ENCODE results near the gene PDE4D.

Gene PDE4D

GRCh38 chr5:59741599-59741998 is 151.9 kb downstream of the PDE4D start:
- no peak for DNase-seq (ENCODE audit: low read depth in 2 of 2)

- DNase-seq (ENCODE audit: low read depth in 2 of 2) = no peak
These were observed 155.5 kb downstream of the PDE4D start for GRCh38 chr5:59738024-59738423.

DNA sequence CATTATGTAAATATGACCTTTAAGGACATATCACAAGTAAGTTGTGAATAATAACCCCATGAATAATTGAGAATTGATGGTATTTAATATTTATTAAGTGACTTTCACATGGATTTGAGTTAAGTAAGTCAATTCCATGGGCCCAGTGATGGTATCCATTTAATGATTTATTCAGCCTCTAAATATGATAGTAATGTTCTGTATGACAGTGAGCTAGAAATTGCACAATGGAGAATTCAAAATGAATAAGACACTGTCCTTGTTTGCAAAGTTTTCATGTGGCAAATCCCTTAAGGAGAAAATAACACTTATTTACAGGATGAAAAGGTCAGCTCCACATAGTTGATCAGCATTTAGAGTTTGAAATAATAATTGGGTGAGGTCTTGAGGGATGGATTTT is 160.7 kb downstream of the PDE4D start:
- DNase-seq (ENCODE audit: low read depth in 2 of 2) = no peak

GRCh38 chr5:59732301-59732700 is 161.2 kb downstream of the PDE4D start:
- DNase-seq (ENCODE audit: low read depth in 2 of 2) = no peak

DNA sequence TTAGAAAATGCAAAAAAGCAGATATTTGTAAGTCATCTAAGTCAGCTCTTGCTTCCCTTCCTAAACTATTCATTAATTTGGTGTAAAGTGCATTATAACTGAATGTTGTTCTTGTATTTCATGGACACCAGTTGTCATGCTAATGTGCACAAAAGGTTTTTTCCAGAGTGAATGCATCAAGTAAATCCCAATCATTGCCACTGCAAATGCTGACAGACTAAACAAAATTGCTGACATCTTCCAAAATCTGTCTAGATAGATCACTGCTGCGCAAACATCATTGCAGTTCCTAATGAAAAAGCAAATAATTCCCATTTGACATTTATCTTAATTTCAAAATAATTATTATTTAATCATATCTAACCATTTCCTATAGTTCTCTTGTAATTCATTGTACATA is 161.7 kb downstream of the PDE4D start:
- no peak for DNase-seq (ENCODE audit: low read depth in 2 of 2)

DNA sequence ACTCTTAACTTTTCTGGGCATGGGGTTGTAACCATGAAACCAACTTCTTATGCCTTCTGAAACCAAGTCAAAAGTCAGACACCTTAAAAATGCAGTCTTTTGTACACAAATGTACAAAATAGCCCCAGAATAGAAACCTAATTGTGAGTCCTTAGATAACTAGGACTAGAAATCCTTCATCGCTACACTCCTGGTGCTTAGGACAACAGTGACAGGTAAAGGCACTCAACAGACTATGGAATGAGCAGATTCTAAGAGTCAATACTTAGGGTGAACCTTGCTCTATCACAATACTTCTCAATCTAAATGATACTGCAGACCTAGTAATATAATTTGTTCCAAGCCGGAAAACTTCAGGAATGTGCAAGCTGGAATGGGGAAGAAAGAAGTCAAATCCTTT is 163.7 kb downstream of the PDE4D start:
- no peak for DNase-seq (ENCODE audit: low read depth in 2 of 2)

DNA sequence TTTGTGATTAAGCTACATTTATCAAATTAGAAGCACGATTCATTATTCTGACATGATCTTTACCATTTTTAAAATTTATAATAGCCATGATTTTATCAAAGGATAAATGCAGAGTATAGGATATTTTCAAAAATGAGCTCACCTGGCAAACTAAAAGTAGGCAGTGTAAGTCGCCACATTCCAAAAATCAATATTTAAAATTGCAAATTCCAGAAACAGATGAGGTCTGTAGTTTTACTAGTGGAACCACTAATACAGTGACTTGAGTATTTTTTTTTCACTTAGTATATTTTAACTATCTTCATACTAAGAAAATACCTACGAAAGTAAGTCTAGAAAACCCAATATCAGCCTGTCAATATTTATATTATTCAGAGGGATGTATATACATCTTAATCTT is 164.2 kb downstream of the PDE4D start:
- no peak for DNase-seq (ENCODE audit: low read depth in 2 of 2)

GRCh38 chr5:59728356-59728755 is 165.2 kb downstream of the PDE4D start:
- no peak for DNase-seq (ENCODE audit: low read depth in 2 of 2)

GRCh38 chr5:59727186-59727585 is 166.3 kb downstream of the PDE4D start:
- DNase-seq (ENCODE audit: low read depth in 2 of 2) = no peak

DNA sequence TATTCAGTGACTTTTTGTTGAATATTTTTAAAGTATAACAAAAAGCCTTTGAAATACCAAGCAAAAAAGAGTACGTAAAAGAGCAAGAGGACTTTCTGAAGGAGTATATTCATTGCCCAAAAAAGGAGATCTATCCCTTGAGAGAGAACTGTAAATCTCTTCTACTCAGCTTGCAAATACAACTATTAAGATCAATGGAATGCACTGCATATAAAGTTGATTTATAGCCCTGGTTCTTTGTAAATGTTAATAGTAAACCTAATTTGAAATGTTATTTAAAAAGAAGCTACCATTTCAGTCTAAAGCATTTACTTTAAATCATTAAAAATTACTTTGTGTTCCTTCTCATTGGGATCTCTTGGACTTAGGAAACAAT is 168.1 kb downstream of the PDE4D start:
- DNase-seq (ENCODE audit: low read depth in 2 of 2) = no peak

GRCh38 chr5:59724482-59725391 is 168.8 kb downstream of the PDE4D start:
- no peak for DNase-seq (ENCODE audit: low read depth in 2 of 2)

DNA sequence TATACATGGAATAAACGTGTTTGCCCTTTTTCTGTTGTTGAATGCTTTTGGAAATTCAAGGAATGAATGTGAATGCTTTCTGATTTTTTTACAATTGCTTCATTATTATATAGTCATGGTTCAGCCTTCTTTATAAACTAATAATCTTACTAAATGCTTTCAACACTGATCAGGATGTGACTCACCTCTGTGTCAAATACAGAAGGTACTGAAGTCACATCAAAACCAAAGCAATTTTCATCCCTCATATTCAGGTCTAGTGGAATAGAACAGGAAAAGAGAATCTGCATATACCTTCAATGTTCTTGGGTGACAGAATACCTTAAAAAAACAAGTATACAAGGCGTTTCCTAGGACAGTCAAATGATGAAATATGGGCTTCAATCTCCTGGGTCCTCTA is 170.7 kb downstream of the PDE4D start:
- no peak for DNase-seq (ENCODE audit: low read depth in 2 of 2)

- no peak for DNase-seq (ENCODE audit: low read depth in 2 of 2)
These were observed 171.8 kb downstream of the PDE4D start for GRCh38 chr5:59721741-59722140.

DNA sequence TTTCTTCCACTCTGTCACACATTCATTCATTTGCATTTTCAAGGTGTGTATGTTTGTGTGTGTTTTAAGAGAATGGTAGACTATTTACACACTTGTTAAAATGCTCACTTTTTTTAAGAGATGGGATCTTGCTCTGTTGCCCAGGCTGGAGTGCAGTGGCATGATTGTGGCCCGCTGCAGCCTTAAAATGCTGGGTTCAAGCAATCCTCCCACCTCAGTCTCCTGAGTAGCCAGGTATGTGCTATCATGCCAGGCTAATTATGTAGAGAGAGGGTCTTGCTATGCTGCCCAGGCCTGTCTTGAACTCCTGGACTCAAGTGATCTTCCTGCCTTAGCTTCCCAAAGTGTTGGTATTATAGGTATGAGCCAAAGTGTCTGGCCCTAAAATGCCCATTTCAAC is 173.5 kb downstream of the PDE4D start:
- no peak for DNase-seq (ENCODE audit: low read depth in 2 of 2)

DNA sequence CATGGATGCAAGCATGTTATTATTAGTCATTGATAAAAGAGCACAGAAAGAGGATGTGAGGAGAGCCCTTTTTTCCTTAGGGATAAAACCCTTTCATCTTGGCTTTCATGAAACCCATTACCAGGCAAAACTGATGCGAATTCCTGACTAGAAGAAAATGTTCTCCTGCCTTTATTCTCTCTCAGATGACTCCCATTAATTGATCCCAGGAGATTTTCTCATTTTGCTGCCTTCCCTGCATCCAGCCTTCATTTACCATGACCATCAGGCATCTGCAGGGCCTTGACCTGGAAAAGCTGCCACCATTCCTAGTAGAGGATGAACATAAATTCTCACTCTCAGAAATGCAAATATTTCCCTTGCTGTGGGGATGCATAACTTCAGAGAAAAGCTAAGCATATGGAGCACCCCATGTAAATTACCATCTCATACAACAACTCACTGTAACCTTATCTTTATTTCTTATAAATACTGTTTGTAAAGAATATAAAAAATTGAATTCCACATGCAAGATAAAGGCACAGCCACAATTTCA is 176.5 kb downstream of the PDE4D start:
- no peak for DNase-seq (ENCODE audit: low read depth in 2 of 2)

DNA sequence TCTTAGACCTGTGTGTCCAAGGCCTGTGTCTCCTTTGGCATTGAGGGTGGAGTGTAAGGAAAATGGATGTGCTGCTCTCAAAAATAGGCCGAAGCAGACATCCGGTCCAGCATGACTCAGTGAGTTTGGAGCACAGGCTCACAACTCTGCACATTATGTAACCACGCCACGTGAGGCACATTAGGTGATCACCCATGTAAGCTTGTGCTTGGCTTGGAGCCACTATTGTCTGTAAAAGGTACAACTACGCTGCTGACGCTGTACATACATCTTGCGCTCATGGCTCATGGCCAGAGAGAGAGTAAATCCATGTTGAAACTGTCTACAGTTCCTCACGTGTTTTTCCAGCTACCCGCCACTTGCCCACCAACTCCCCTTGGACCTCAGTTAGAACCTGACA is 177.5 kb downstream of the PDE4D start:
- no peak for DNase-seq (ENCODE audit: low read depth in 2 of 2)

DNA sequence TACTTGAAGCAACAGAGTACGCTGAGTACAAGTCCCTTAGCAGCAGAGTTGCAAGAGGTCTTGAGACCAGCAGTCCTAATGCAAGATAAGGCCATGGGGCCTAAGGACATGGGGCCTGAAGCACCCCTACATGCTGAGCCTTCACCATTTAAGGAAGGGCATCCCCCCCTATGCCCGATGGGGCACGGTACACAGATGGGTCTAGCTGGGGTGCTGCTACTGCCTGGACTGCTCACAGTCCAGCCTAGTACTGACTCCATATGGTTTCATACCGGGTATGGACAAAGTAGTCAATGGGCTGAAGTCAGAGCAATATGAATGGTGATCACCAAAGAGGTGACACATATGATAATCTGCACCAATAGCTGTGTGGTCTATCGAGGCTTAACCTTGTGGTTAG is 178.3 kb downstream of the PDE4D start:
- no peak for DNase-seq (ENCODE audit: low read depth in 2 of 2)

DNA sequence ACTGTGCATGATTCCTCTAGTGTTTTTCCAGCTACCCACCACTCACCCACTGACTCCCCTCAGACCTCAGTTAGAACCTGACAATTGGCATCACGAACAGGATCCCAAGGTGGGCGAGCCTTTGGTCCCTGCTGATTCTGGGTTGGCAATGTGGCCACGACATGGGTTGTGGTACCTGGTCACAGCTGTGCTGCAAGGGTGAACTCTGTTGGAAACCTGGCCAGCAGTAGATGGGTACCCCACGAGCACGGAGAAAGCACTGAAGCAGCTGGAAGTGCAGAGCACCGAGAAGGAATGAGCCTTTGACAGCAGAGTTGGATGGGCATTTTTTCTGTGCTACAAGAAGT is 180.1 kb downstream of the PDE4D start:
- DNase-seq (ENCODE audit: low read depth in 2 of 2) = no peak

GRCh38 chr5:59712836-59713497 is 180.6 kb downstream of the PDE4D start:
- no peak for DNase-seq (ENCODE audit: low read depth in 2 of 2)

DNA sequence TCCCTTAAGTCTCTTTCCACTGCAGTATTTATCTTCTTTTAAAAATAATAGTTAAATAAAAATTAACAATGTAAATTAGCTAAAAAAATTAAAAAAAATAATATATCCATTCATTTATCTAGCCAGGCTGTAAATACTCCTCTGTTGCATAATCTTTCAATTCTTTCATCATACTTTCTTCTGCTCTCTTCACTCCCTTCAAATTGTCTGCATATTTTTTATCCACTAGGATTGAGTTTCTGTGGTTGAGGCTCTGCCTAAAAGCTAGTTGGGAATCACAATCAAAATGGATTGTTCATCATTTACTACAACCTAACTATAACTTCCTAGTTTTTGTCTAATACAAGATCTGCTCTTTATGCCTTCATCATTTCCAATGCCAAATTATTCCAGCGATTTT is 182.2 kb downstream of the PDE4D start:
- DNase-seq (ENCODE audit: low read depth in 2 of 2) = no peak

- no peak for DNase-seq (ENCODE audit: low read depth in 2 of 2)
These were observed 183.7 kb downstream of the PDE4D start for GRCh38 chr5:59709846-59710245.

GRCh38 chr5:59709346-59709821 is 184.1 kb downstream of the PDE4D start:
- DNase-seq (ENCODE audit: low read depth in 2 of 2) = no peak

DNA sequence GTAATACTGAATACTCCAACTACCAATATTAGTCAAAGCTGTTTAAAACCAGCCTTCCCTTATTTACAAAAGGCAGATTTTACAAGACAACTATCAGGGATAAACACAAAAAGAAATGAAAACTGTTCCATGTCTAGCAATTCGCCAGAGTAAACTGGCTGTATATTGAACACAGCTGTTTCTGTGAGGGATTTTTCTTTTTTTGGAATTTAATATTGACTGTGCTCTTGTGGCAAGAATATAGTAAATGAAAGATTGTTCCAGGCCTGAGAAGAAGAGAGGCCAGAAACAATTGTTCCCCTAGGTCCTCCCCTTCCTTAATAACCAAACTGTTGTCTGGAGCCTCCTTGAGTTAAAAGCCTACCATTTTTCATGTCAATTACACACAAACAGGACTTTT is 188.6 kb downstream of the PDE4D start:
- no peak for DNase-seq (ENCODE audit: low read depth in 2 of 2)
